Measurements from ENCODE around the gene HPGD. TPM values are rescaled to one million over a fixed set of nuclear protein-coding genes. Genes with fewer than 3 reads are reported as not detected.

HPGD gene
- total RNA-seq, 1 donor from 2014 or later = 5.7 TPM

GRCh38 chr4:174531486-174531885 lies 9.2 kb upstream of the HPGD start:
- no peaks in the 10 kb centered on the region for H3K4me1 ChIP-seq (ENCODE audit: control insufficient read depth in 3 of 3, insufficient read depth in 3 of 3, low read length in 3 of 3)

GRCh38 chr4:174528226-174528625 lies 5.9 kb upstream of the HPGD start:
- Histone ChIP-seq H3K9me3 (ENCODE audit: control insufficient read depth in 3 of 3, low read length in 3 of 3) (no peaks in the 10 kb centered on the region), H3K27me3 (ENCODE audit: control insufficient read depth in 3 of 3, insufficient read depth in 3 of 3, low read length in 3 of 3) (peaks cover 0 to 4% (median 0%) of the 10 kb centered on the region in 3 donors), H3K36me3 (ENCODE audit: control insufficient read depth in 3 of 3, insufficient read depth in 3 of 3, low read length in 3 of 3) (no peaks in the 10 kb centered on the region), H3K4me3 (ENCODE audit: low read length in 3 of 3) (no peak overlapping the region), H3K27ac (ENCODE audit: low read depth, low read length) (no peak overlapping the region), H3K4me1 (ENCODE audit: control insufficient read depth in 3 of 3, insufficient read depth in 3 of 3, low read length in 3 of 3) (peaks cover 0 to 1% (median 0%) of the 10 kb centered on the region in 3 donors), H3K9ac (ENCODE audit: low read depth in 1 of 3, low read length in 3 of 3) (no peak overlapping the region)

More at GRCh38 chr4:174531486-174531885, 9.2 kb upstream of the HPGD start:
- Histone ChIP-seq H3K27me3 (ENCODE audit: control insufficient read depth in 3 of 3, insufficient read depth in 3 of 3, low read length in 3 of 3) (no peaks in the 10 kb centered on the region), H3K9ac (ENCODE audit: low read depth in 1 of 3, low read length in 3 of 3) (no peak overlapping the region), H3K9me3 (ENCODE audit: control insufficient read depth in 3 of 3, low read length in 3 of 3) (no peaks in the 10 kb centered on the region), H3K27ac (ENCODE audit: low read depth, low read length) (no peak overlapping the region), H3K36me3 (ENCODE audit: control insufficient read depth in 3 of 3, insufficient read depth in 3 of 3, low read length in 3 of 3) (no peaks in the 10 kb centered on the region), H3K4me3 (ENCODE audit: low read length in 3 of 3) (no peak overlapping the region)

GRCh38 chr4:174526731-174527130 lies 4.4 kb upstream of the HPGD start:
- H3K9me3 ChIP-seq (ENCODE audit: control insufficient read depth in 3 of 3, low read length in 3 of 3) = no peaks in the 10 kb centered on the region
- no peak overlapping the region for H3K9ac ChIP-seq (ENCODE audit: low read depth in 1 of 3, low read length in 3 of 3)
- no peak overlapping the region for H3K27ac ChIP-seq (ENCODE audit: low read depth, low read length)
- no peaks in the 10 kb centered on the region for H3K36me3 ChIP-seq (ENCODE audit: control insufficient read depth in 3 of 3, insufficient read depth in 3 of 3, low read length in 3 of 3)
- H3K4me3 ChIP-seq (ENCODE audit: low read length in 3 of 3) = no peak overlapping the region
- H3K4me1 ChIP-seq (ENCODE audit: control insufficient read depth in 3 of 3, insufficient read depth in 3 of 3, low read length in 3 of 3) = peaks cover 3 to 12% (median 7%) of the 10 kb centered on the region in 3 donors
- H3K27me3 ChIP-seq (ENCODE audit: control insufficient read depth in 3 of 3, insufficient read depth in 3 of 3, low read length in 3 of 3) = peaks cover 0 to 5% (median 0%) of the 10 kb centered on the region in 3 donors

GRCh38 chr4:174524242-174524641 lies 2.0 kb upstream of the HPGD start:
- Histone ChIP-seq H3K9me3 (ENCODE audit: control insufficient read depth in 3 of 3, low read length in 3 of 3) (no peaks in the 10 kb centered on the region), H3K4me1 (ENCODE audit: control insufficient read depth in 3 of 3, insufficient read depth in 3 of 3, low read length in 3 of 3) (peaks cover 5 to 13% (median 10%) of the 10 kb centered on the region in 3 donors), H3K9ac (ENCODE audit: low read depth in 1 of 3, low read length in 3 of 3) (no peak overlapping the region), H3K4me3 (ENCODE audit: low read length in 3 of 3) (no peak overlapping the region), H3K27ac (ENCODE audit: low read depth, low read length) (no peak overlapping the region), H3K36me3 (ENCODE audit: control insufficient read depth in 3 of 3, insufficient read depth in 3 of 3, low read length in 3 of 3) (no peaks in the 10 kb centered on the region), H3K27me3 (ENCODE audit: control insufficient read depth in 3 of 3, insufficient read depth in 3 of 3, low read length in 3 of 3) (peaks cover 0 to 5% (median 0%) of the 10 kb centered on the region in 3 donors)

- Histone ChIP-seq H3K9me3 (ENCODE audit: control insufficient read depth in 3 of 3, low read length in 3 of 3) (no peaks in the 10 kb centered on the region), H3K4me3 (ENCODE audit: low read length in 3 of 3) (peak overlapping the region; percentile 69 to 77 (median 75)), H3K9ac (ENCODE audit: low read depth in 1 of 3, low read length in 3 of 3) (peak overlapping the region in 2 of 3 donors; percentile 66 to 73), H3K27ac (ENCODE audit: low read depth, low read length) (peak overlapping the region; percentile 3), H3K36me3 (ENCODE audit: control insufficient read depth in 3 of 3, insufficient read depth in 3 of 3, low read length in 3 of 3) (no peaks in the 10 kb centered on the region), H3K27me3 (ENCODE audit: control insufficient read depth in 3 of 3, insufficient read depth in 3 of 3, low read length in 3 of 3) (peaks cover 0 to 5% (median 0%) of the 10 kb centered on the region in 3 donors), H3K4me1 (ENCODE audit: control insufficient read depth in 3 of 3, insufficient read depth in 3 of 3, low read length in 3 of 3) (peaks cover 5 to 13% (median 10%) of the 10 kb centered on the region in 3 donors)
These were observed 871 bp upstream of the HPGD start for GRCh38 chr4:174523025-174523693.

- Histone ChIP-seq H3K27ac (ENCODE audit: low read depth, low read length) (no peak overlapping the region), H3K4me1 (ENCODE audit: control insufficient read depth in 3 of 3, insufficient read depth in 3 of 3, low read length in 3 of 3) (peaks cover 5 to 13% (median 10%) of the 10 kb centered on the region in 3 donors), H3K36me3 (ENCODE audit: control insufficient read depth in 3 of 3, insufficient read depth in 3 of 3, low read length in 3 of 3) (no peaks in the 10 kb centered on the region), H3K27me3 (ENCODE audit: control insufficient read depth in 3 of 3, insufficient read depth in 3 of 3, low read length in 3 of 3) (peaks cover 0 to 5% (median 0%) of the 10 kb centered on the region in 3 donors), H3K9me3 (ENCODE audit: control insufficient read depth in 3 of 3, low read length in 3 of 3) (no peaks in the 10 kb centered on the region), H3K9ac (ENCODE audit: low read depth in 1 of 3, low read length in 3 of 3) (peak overlapping the region in 2 of 3 donors; percentile 66 to 73), H3K4me3 (ENCODE audit: low read length in 3 of 3) (peak overlapping the region; percentile 58 to 75 (median 69))
These were observed 497 bp downstream of the HPGD start for GRCh38 chr4:174521800-174522182.

- peaks cover 0 to 5% (median 0%) of the 10 kb centered on the region in 3 donors for H3K27me3 ChIP-seq (ENCODE audit: control insufficient read depth in 3 of 3, insufficient read depth in 3 of 3, low read length in 3 of 3)
These were observed 1.6 kb downstream of the HPGD start for GRCh38 chr4:174520660-174521059.

GRCh38 chr4:174517502-174518445 lies 4.5 kb downstream of the HPGD start:
- Histone ChIP-seq H3K27ac (ENCODE audit: low read depth, low read length) (no peak overlapping the region), H3K27me3 (ENCODE audit: control insufficient read depth in 3 of 3, insufficient read depth in 3 of 3, low read length in 3 of 3) (no peaks in the 10 kb centered on the region), H3K9ac (ENCODE audit: low read depth in 1 of 3, low read length in 3 of 3) (no peak overlapping the region), H3K4me3 (ENCODE audit: low read length in 3 of 3) (no peak overlapping the region), H3K9me3 (ENCODE audit: control insufficient read depth in 3 of 3, low read length in 3 of 3) (no peaks in the 10 kb centered on the region), H3K36me3 (ENCODE audit: control insufficient read depth in 3 of 3, insufficient read depth in 3 of 3, low read length in 3 of 3) (no peaks in the 10 kb centered on the region), H3K4me1 (ENCODE audit: control insufficient read depth in 3 of 3, insufficient read depth in 3 of 3, low read length in 3 of 3) (peaks cover 5 to 10% (median 7%) of the 10 kb centered on the region in 3 donors)

More at GRCh38 chr4:174520660-174521059, 1.6 kb downstream of the HPGD start:
- Histone ChIP-seq H3K27ac (ENCODE audit: low read depth, low read length) (no peak overlapping the region), H3K4me3 (ENCODE audit: low read length in 3 of 3) (no peak overlapping the region), H3K4me1 (ENCODE audit: control insufficient read depth in 3 of 3, insufficient read depth in 3 of 3, low read length in 3 of 3) (peaks cover 5 to 13% (median 10%) of the 10 kb centered on the region in 3 donors), H3K9ac (ENCODE audit: low read depth in 1 of 3, low read length in 3 of 3) (no peak overlapping the region), H3K9me3 (ENCODE audit: control insufficient read depth in 3 of 3, low read length in 3 of 3) (no peaks in the 10 kb centered on the region), H3K36me3 (ENCODE audit: control insufficient read depth in 3 of 3, insufficient read depth in 3 of 3, low read length in 3 of 3) (no peaks in the 10 kb centered on the region)

- no peak overlapping the region for H3K9ac ChIP-seq (ENCODE audit: low read depth in 1 of 3, low read length in 3 of 3)
- H3K36me3 ChIP-seq (ENCODE audit: control insufficient read depth in 3 of 3, insufficient read depth in 3 of 3, low read length in 3 of 3) = no peaks in the 10 kb centered on the region
- H3K27ac ChIP-seq (ENCODE audit: low read depth, low read length) = no peak overlapping the region
- H3K4me1 ChIP-seq (ENCODE audit: control insufficient read depth in 3 of 3, insufficient read depth in 3 of 3, low read length in 3 of 3) = peaks cover 2 to 3% (median 2%) of the 10 kb centered on the region in 3 donors
- H3K27me3 ChIP-seq (ENCODE audit: control insufficient read depth in 3 of 3, insufficient read depth in 3 of 3, low read length in 3 of 3) = no peaks in the 10 kb centered on the region
- H3K4me3 ChIP-seq (ENCODE audit: low read length in 3 of 3) = no peak overlapping the region
- no peaks in the 10 kb centered on the region for H3K9me3 ChIP-seq (ENCODE audit: control insufficient read depth in 3 of 3, low read length in 3 of 3)
These were observed 5.5 kb downstream of the HPGD start for GRCh38 chr4:174516794-174517193.
